WTC11 (cell line): ENCODE data around the gene DLAT. TPM values are rescaled to one million over a fixed set of nuclear protein-coding genes. Genes with fewer than 3 reads are reported as not detected.

Experiments
- ATAC-seq: fragments of 200-7000 bp; cut with Tn5 transposase; 2 replicates; pipeline ENCODE4 v1.10.0; 2021; ENCODE audit warnings: mild to moderate bottlenecking, moderate library complexity
- CTCF ChIA-PET: fragments of 300-600 bp; sonication (Branson Sonifier 250); formaldehyde crosslinking; loops from one replicate; lab custom pipeline; 2021; ENCODE audit warnings: antibody characterized with exemption; lab: Charles Lee
- POLR2A ChIA-PET: fragments of 350-600 bp; sonication (Branson Sonifier 250); formaldehyde crosslinking; loops from one replicate; lab custom pipeline; 2021; ENCODE audit warnings: antibody characterized with exemption; lab: Charles Lee
- DNase-seq: peaks from one replicate; pipeline ENCODE4 v3.0.0; 2021; ENCODE audit warnings: low spot score
- H3K27ac Mint-ChIP-seq: 2 replicates; pipeline ENCODE4 v1.8.0; 2021; ENCODE audit warnings: mixed read lengths
- H3K27me3 Mint-ChIP-seq: 2 replicates; pipeline ENCODE4 v1.8.0; 2021; ENCODE audit warnings: low read depth, mild to moderate bottlenecking, moderate library complexity, mixed read lengths
- H3K36me3 Mint-ChIP-seq: 2 replicates; pipeline ENCODE4 v1.8.0; 2021; ENCODE audit warnings: mixed read lengths
- H3K4me1 Mint-ChIP-seq: 2 replicates; pipeline ENCODE4 v1.8.0; 2022; ENCODE audit warnings: mixed read lengths
- H3K4me3 Mint-ChIP-seq: 2 replicates; pipeline ENCODE4 v1.8.0; 2021; ENCODE audit warnings: mild to moderate bottlenecking, moderate library complexity, mixed read lengths
- H3K9me3 Mint-ChIP-seq: 2 replicates; pipeline ENCODE4 v1.8.0; 2021; ENCODE audit warnings: mixed read lengths
- ATF6 ChIP-seq: sonication (generic); formaldehyde crosslinking; IDR thresholded peaks from 2 replicates; pipeline ENCODE4 v1.8.1; 2023; ENCODE audit warnings: mild to moderate bottlenecking, missing genetic modification reagents
- E2F4 ChIP-seq: sonication (generic); formaldehyde crosslinking; IDR thresholded peaks from 2 replicates; pipeline ENCODE4 v1.8.1; 2022; ENCODE audit warnings: low read depth, mild to moderate bottlenecking, moderate library complexity, missing genetic modification reagents, borderline replicate concordance
- ESRRA ChIP-seq: sonication (generic); formaldehyde crosslinking; IDR thresholded peaks from 2 replicates; pipeline ENCODE4 v1.8.1; 2022; ENCODE audit warnings: mild to moderate bottlenecking, missing genetic modification reagents, borderline replicate concordance
- FOXJ3 ChIP-seq: sonication (generic); formaldehyde crosslinking; IDR thresholded peaks from 2 replicates; pipeline ENCODE4 v1.9.0; 2021; ENCODE audit warnings: missing genetic modification reagents, mild to moderate bottlenecking, borderline replicate concordance
- JAZF1 ChIP-seq: fragments of 250-450 bp; sonication (Bioruptor Pico); IDR thresholded peaks from 2 replicates; pipeline ENCODE4 v1.9.0; 2021; ENCODE audit warnings: moderate library complexity, mild to moderate bottlenecking, inconsistent platforms
- JUN ChIP-seq: sonication (generic); formaldehyde crosslinking; IDR thresholded peaks from 2 replicates; pipeline ENCODE4 v1.8.0; 2023; ENCODE audit warnings: mild to moderate bottlenecking, missing genetic modification reagents
- KAT7 ChIP-seq: sonication (generic); formaldehyde crosslinking; IDR thresholded peaks from 2 replicates; pipeline ENCODE4 v1.8.1; 2023; ENCODE audit warnings: missing genetic modification reagents, mild to moderate bottlenecking, borderline replicate concordance
- NFATC4 ChIP-seq: fragments of 250-450 bp; sonication (Bioruptor Pico); IDR thresholded peaks from 2 replicates; pipeline ENCODE4 v1.9.0; 2021; ENCODE audit warnings: mild to moderate bottlenecking
- NFE2L1 ChIP-seq: sonication (generic); formaldehyde crosslinking; IDR thresholded peaks from 2 replicates; pipeline ENCODE4 v1.8.1; 2023; ENCODE audit warnings: missing genetic modification reagents
- OVOL2 ChIP-seq: fragments of 250-450 bp; sonication (Bioruptor Pico); IDR thresholded peaks from 2 replicates; pipeline ENCODE4 v1.9.0; 2021; ENCODE audit warnings: mild to moderate bottlenecking, borderline replicate concordance
- PRDM15 ChIP-seq: sonication (generic); formaldehyde crosslinking; IDR thresholded peaks from 2 replicates; pipeline ENCODE4 v1.8.0; 2022; ENCODE audit warnings: missing genetic modification reagents
- RELA ChIP-seq: sonication (generic); formaldehyde crosslinking; IDR thresholded peaks from 2 replicates; pipeline ENCODE4 v1.8.1; 2022; ENCODE audit warnings: missing genetic modification reagents, mild to moderate bottlenecking, borderline replicate concordance
- SP1 ChIP-seq: sonication (generic); formaldehyde crosslinking; conservative IDR thresholded peaks from 2 replicates; pipeline ENCODE4 v1.8.1; 2022; ENCODE audit warnings: missing genetic modification reagents
- ZNF138 ChIP-seq: sonication (generic); formaldehyde crosslinking; conservative IDR thresholded peaks from 2 replicates; pipeline ENCODE4 v1.8.1; 2022; ENCODE audit warnings: mild to moderate bottlenecking, moderate library complexity, missing genetic modification reagents
- ZNF232 ChIP-seq: sonication (generic); formaldehyde crosslinking; IDR thresholded peaks from 2 replicates; pipeline ENCODE4 v1.8.0; 2022; ENCODE audit warnings: mild to moderate bottlenecking, missing genetic modification reagents
- ZNF671 ChIP-seq: fragments of 250-450 bp; sonication (Bioruptor Pico); IDR thresholded peaks from 2 replicates; pipeline ENCODE4 v1.8.0; 2021; ENCODE audit warnings: mild to moderate bottlenecking
- total RNA-seq: library from RNA; stranded (reverse); gene quantifications from 3 replicates; pipeline ENCODE4 v1.2.3, GENCODE V29; 2021
- TF ChIP-seq, protein P1 (sequence below): sonication (generic); formaldehyde crosslinking; IDR thresholded peaks from 2 replicates; pipeline ENCODE4 v1.8.0; 2022; ENCODE audit warnings: mild to moderate bottlenecking, missing genetic modification reagents
- TF ChIP-seq, protein P2 (sequence below): sonication (generic); formaldehyde crosslinking; IDR thresholded peaks from 2 replicates; pipeline ENCODE4 v1.8.0; 2023; ENCODE audit warnings: missing genetic modification reagents
- TF ChIP-seq, protein P3 (sequence below): fragments of 250-450 bp; sonication (Bioruptor Pico); IDR thresholded peaks from 2 replicates; pipeline ENCODE4 v1.9.0; 2021; ENCODE audit warnings: moderate library complexity, mild to moderate bottlenecking, inconsistent platforms, borderline replicate concordance

DLAT gene
- total RNA-seq, 1 experiment from 2014 or later, result 60.4 TPM

DNA sequence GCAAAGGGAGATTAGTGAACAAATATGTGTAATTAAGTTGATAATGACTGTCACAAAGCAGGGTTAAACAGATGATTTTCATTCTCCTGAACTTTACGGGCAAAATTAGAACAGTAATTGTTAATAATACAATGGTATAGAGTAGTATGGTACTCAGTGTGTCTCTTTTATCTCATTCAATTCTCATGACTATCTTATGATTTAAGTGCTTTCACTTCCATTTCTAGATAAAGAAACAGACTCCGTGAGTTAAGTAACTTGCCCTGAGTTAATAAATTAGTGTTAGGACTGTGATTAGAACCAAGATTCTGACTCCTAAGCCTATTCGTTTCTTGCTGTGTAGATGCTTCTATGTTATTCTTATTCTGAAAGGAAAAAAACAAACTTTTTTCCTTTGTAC lies 26.6 kb downstream of the DLAT start (continued):
- no peak for TF ChIP-seq ESRRA (CRISPR knock-in tag)
- TF ChIP-seq, protein P1, sequence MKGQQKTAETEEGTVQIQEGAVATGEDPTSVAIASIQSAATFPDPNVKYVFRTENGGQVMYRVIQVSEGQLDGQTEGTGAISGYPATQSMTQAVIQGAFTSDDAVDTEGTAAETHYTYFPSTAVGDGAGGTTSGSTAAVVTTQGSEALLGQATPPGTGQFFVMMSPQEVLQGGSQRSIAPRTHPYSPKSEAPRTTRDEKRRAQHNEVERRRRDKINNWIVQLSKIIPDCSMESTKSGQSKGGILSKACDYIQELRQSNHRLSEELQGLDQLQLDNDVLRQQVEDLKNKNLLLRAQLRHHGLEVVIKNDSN (CRISPR knock-in tag), result no peak
- no peak for TF ChIP-seq SP1 (CRISPR knock-in tag)
- no peak for TF ChIP-seq JUN (CRISPR knock-in tag)
- no peak for TF ChIP-seq ATF6 (CRISPR knock-in tag)
- TF ChIP-seq NFE2L1 (CRISPR knock-in tag), result no peak
- TF ChIP-seq PRDM15 (CRISPR knock-in tag), result no peak
- TF ChIP-seq ZNF671 (CRISPR knock-in tag), result no peak
- no peak for TF ChIP-seq ZNF232 (CRISPR knock-in tag)
- TF ChIP-seq ZNF138, result no peak

DNA sequence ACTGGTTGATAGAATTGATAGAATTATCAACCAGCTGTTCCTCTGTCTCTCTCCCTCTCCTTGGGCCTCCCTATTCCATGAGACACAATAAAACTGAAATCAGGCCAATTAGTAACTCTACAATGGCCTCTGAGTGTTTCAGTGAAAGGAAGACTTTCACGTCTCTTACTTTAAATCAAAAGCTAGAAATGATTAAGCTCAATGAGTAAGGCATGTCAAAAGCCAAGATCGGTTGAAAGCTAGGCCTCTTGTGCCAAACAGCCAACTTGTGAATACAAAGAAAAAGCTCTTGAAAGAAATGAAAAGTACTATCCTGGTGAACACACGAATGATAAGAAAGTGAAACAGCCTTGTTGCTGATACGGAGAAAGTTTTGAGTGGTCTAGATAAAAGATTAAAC lies 32.0 kb downstream of the DLAT start:
- no peak for DNase-seq
- Mint-ChIP-seq H3K4me3 (no peak overlapping the region), H3K36me3 (peaks cover 54% of the 10 kb centered on the region), H3K27ac (no peak overlapping the region), H3K4me1 (no peaks in the 10 kb centered on the region), H3K9me3 (no peaks in the 10 kb centered on the region), H3K27me3 (no peaks in the 10 kb centered on the region)
- CTCF ChIA-PET, result no interaction called here
- ATAC-seq, result no peak
- POLR2A ChIA-PET, result no interaction called here
- TF ChIP-seq E2F4 (CRISPR knock-in tag), result no peak
- no peak for TF ChIP-seq FOXJ3
- TF ChIP-seq OVOL2 (CRISPR knock-in tag), result no peak
- no peak for TF ChIP-seq KAT7
- no peak for TF ChIP-seq JAZF1 (CRISPR knock-in tag)
- TF ChIP-seq, protein P2, sequence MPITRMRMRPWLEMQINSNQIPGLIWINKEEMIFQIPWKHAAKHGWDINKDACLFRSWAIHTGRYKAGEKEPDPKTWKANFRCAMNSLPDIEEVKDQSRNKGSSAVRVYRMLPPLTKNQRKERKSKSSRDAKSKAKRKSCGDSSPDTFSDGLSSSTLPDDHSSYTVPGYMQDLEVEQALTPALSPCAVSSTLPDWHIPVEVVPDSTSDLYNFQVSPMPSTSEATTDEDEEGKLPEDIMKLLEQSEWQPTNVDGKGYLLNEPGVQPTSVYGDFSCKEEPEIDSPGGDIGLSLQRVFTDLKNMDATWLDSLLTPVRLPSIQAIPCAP (CRISPR knock-in tag), result no peak
- no peak for TF ChIP-seq NFATC4
- TF ChIP-seq NFE2L1 (CRISPR knock-in tag), result no peak
- no peak for TF ChIP-seq JUN (CRISPR knock-in tag)
- no peak for TF ChIP-seq RELA
- TF ChIP-seq, protein P3, sequence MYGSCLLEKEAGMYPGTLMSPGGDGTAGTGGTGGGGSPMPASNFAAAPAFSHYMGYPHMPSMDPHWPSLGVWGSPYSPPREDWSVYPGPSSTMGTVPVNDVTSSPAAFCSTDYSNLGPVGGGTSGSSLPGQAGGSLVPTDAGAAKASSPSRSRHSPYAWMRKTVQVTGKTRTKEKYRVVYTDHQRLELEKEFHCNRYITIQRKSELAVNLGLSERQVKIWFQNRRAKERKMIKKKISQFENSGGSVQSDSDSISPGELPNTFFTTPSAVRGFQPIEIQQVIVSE (CRISPR knock-in tag), result no peak
